ENCODE results near the gene THRAP3.
A peak's percentile ranks its signal among the peaks of the same experiment; 100 is the strongest.

THRAP3 gene

DNA sequence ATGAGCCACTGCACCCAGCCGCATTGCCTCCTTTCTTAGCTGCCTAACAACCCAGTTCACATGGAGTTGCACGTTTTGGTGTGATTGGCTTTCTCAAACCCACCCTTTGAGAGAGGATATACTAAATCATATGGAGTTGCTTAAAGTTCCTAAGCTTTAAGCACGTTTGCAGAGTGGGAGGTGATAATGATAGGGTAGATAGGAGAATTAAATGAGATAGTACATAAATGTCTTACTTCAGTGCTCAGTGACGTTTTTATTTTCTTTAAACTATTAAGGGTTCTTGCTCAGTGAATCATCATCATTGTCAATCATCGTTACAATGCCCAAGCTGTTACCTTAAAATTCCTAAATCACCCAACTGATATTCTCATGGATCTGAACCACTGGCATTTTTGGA, 79.0 kb downstream of the THRAP3 start:
- DNase-seq: no peak

DNA sequence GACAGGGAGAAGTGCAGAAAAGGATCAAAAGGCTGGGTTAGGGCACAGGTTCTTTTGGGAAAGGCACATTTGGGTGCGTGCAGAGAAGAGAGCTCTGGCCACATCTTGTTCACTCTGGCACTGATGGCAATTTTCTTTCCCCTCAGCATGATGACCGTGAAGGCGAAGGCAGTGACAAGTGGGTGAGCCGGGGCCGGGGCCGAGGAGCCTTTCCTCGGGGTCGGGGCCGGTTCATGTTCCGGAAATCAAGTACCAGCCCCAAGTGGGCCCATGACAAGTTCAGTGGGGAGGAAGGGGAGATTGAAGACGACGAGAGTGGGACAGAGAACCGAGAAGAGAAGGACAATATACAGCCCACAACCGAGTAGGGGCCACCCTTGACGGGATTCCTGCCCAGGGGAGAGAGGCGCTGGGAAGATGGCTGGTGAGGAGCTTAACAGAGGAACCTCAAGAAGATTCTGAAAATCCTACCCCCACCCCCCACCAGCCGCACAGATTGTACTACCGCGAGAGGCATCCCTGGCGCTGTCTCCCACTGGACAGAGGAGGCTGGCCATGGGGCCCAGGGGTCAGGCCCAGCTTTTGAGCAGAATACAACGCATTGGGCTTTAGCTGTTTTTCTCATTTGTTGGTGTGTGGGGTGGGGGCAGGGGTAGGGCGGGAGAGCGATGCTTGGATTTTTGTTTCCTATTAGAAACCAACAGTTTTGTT, 79.6 kb downstream of the THRAP3 start:
- DNase-seq: no peak

DNA sequence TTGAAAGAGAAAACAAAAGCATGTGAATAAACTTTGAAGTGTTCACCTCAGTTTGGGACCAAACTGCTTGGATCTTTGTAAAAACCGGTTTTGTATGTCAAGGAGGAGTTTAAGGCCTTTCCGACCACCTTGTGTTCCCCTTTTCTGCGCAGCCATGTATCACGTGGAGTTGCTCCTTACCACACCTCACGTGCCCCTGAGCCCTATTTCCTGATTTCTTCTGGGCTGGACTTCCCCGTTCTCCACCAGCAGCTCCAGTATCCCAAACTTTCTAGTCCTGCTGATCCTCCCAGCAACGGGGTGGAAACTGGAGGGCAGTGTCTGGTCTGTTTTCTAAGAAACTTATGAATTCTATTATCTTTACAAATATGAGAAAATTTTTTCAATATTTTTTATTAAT, 80.3 kb downstream of the THRAP3 start:
- DNase-seq: no peak

DNA sequence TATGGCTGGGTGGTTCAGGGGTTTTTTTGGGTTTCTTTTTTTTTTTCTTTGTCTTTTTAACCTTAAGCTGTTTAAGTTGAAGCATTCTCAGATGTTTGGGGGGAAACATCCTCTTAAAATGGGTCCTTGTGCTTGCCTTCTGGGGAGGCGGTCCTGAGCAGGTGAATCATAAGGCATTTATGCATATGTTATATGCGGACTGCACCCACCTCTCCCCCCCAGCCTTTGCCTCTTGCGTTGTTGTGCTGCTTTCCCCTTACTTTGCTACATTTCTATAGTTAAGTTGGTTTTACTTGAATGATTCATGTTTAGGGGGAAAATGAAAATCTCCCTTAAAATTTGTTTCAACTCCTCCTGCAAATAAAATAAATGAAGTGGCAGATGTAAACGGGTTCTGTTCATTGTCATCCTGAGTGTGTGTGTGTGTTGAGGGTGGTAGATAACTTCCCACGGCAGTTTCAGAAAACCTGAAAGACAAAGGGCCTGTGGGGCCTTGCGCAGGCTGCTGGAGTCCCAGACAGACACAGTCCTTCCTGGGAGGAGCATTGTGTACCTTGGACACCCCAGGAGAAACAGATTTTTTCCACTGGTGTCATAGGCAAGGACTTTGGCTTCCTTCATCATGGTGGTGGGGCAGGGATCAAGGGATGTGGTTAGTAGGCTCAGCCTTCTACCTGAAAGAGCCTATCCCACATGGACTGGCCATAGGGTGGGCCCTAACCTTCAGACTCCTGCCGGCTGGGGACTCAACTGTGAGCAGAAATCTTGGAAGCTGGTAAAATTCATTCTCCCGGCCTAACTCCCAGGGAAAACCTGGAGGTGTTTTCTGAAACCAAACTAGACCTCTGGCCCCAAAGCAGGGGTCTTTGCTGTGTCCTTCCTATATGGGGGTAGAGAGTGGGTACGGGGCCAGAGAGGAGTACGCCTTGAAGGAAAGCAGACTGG, 81.0 kb downstream of the THRAP3 start:
- no peak for DNase-seq

DNA sequence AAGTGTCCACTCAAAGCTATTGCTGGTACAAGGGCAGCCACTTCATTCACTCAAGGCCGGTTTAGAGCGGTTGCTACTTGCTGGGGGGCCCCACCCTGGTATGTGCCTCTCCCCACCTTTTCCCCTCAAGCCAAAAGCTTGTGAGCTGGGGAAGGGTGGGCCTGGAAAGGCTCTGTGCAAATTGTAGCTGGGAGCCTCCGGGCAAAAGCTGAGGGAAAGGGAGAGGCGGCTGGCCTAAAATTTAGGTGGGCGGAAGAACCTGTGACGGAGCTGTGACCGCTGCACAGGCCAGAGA, 81.6 kb downstream of the THRAP3 start:
- DNase-seq: no peak

DNA sequence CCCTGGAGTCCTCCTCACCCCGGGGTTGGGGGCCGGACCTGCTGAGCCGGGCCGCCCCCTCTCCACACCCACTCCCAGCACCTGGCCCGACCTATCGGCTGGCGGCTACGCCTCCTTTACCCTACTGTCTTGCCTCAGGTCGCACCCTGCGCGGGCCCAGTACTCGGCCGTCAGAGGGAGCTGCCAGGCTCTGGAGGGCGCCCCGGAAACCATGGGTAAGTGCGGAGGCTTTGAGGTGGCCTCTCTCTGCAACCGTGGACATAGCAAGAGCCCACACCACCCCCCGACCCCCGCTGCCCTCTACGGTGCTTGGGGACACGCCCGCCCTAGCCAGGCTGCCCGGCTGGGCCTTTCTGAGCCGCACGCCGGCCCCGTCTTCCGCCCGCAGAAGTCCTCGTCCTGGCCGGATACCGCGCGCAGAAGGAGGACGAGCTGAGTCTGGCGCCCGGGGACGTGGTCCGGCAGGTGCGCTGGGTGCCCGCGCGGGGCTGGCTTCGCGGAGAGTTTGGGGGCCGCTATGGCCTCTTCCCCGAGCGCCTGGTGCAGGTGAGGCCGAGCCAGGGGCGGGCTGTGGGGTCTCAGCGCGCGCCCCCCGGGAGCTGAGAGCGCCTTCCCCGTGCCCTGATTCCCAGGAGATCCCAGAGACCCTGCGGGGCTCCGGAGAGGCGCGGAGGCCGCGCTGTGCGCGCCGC, 82.1 kb downstream of the THRAP3 start, which contains the start of gene SH3D21:
SH3D21 (plus strand) TSS at position 159 of the 692 bp plus-strand sequence; CDS start at position 212, 53 bp downstream.
- no peak for DNase-seq

DNA sequence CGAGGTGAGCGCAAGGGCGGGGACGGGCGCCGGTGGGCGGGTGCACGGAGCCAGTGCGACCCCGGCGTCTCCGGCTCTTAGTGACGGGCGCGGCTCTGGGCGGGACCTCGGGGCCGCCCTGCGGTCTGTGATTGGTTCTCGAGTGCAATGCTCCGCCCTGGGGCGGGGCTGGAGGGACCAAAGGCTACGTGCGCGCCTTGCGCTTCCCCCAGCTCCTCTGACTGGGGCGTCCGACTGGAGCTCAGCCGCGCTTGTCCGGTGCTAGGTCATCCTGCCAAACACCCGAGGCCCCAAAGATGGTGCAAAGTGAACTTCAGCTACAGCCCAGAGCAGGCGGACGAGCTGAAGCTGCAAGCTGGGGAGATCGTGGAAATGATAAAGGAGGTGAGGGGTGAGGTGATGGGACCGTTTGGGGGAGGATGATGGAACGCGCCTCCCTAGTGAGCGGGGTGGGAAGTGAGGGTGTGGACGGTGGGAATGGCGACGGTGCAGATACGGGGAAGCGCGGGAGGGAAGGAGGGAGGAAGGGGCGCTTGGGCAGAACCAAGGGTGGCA, 82.7 kb downstream of the THRAP3 start:
- peak; percentile 87 for DNase-seq

DNA sequence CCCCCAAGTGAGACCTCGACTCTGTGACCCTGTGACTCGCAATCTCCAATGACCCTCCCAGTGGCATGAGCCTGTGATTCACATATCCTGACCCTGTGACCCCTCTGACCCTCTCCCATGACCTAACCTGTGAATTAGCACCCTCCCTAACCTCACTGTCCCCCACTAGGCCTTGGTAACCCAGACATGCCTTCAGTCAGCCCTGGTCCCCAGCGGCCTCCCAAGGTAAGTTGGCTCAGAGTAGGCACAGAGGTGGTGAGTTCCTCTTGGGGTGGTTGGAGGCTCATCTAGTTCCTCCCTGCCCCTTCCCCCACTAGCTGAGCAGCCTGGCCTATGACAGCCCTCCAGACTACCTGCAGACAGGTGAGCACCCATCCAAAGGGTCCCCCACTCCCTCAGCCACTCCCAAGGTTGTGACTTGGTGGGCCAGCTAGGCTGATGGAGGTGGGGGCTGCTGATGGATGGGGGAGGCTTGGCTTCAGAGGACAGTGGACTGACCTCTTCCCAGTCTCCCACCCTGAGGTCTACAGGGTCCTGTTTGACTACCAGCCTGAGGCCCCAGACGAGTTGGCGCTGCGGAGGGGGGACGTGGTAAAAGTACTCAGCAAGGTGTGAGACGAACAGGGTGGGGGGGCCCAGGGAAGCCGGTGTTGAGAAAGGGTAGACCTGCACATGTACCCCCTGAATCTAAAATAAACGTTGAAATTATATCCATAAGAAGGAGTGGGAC, 83.5 kb downstream of the THRAP3 start:
- DNase-seq: no peak

DNA sequence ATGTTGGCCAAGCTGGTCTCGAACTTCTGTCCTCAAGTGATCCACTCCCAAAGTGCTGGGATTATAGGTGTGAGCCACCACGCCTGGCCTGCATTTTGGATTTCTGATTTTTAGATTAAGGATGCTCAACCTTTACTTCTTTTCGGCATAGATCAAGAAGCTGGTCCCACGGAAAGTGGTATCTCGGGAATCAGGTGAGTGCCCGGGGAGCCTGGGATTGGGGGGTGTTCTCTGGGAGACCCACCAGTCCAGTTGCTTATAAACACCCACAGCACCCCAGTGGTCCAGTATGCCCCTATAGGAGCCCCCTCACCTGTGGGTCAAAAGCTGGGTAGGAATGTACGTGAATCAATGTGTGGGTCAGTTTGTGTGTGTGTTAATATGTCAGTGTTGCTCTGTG, 85.2 kb downstream of the THRAP3 start:
- DNase-seq: no peak

DNA sequence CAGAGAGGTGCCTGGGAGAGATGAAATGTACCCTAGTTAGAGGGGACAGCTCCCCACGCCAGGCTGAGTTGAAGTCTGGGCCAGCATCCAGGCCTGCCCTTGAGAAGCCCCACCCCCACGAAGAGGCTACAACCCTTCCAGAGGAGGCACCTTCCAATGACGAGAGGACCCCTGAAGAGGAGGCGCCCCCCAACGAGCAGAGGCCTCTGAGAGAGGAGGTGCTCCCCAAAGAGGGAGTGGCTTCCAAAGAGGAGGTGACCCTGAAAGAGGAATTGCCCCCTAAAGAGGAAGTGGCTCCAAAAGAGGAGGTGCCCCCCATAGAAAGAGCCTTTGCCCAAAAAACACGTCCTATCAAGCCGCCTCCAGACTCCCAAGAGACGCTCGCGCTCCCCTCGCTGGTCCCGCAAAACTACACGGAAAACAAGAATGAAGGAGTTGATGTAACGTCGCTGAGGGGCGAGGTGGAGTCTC, 96.1 kb downstream of the THRAP3 start:
- DNase-seq: no peak

DNA sequence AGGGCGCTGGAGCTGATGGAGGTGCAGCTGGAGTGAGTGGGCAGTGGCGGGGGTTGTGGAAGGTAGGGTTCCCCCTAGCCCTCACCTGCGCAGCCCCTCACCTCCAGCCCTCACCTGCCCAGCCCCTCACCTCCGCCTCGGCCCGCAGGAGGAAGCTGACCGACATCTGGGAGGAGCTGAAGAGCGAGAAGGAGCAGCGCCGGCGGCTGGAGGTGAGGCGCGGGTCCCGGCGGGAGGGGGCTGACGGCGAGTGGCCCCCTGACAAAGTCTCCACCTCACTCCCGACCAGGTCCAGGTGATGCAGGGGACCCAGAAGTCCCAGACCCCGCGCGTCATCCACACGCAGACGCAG, 96.5 kb downstream of the THRAP3 start:
- DNase-seq: no peak

DNA sequence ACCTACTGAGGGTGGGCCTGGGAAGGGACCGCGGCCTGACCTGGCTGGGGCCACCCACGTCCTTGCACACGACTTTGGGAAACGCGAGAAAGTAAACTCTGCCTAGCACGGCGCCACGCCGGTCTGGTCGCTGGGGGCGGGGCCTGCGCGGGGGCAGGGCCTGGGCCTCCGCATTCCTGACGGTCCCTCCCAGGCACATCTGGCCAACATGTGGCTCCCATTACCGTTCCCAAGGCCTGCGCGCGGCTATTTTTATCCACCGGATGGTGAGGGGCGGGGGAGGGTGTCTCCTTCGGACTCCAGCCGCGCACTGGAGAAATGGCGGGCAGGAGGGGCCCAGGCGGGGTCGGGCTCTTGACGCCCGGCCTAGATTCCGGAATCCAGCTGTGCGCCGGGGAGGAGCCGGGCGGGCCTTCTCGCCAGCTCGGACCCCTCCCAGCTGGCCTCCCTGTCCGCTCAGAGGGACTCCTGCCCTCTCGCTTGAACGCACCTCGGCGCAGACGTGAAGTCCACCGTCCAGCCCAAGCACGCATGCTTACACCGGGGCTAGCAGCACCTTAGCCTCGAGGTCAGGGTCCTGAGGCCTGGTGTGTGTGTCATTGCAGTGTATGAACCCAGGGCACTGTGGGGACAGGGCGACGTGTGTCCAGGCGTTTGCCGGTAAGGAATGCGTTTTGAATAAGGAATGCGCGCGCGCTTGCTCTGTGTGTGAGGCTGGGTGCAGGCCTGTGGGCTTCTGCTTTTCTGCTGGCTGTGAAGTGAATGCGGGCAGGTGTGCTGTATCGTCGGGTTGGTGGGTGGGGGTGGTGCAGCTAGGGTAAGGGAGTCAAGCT, 97.1 kb downstream of the THRAP3 start:
- no peak for DNase-seq

DNA sequence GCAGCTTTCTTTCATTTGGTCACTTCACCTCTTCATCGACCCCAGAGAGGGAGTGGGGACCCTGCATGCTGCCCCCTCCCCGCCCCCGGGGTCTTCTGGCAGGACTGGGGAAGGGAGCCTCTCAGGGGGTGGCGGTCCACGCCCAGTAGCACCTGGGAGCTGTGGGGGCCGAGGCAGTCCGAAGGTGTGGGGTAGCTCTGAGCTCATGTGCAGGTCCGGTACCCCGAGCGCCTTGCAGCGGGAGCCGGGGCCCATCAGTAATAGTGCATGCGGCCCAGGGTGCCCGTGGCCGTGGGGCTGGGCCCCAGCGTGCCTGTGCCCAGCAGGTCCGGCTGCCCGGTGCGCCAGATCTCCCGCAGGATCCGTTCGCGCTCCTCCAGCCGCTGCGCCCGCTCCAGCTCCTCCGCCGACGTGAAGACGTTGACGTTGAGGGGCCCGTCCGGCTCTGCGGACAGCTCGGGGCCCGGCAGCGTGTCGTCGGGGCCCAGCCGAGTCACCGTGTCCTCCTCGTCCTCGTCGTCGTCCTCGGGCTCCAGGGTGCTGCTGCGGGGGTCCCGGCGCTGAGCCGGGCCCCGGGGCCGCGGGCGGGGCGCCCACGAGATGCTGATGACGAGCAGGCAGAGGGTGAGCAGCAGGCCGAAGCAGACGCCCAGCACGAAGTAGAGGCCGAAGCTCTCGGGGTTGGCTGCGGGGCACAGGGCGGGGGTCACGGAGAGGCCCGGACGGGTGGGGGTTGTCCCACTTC, 98.0 kb downstream of the THRAP3 start:
- no peak for DNase-seq

DNA sequence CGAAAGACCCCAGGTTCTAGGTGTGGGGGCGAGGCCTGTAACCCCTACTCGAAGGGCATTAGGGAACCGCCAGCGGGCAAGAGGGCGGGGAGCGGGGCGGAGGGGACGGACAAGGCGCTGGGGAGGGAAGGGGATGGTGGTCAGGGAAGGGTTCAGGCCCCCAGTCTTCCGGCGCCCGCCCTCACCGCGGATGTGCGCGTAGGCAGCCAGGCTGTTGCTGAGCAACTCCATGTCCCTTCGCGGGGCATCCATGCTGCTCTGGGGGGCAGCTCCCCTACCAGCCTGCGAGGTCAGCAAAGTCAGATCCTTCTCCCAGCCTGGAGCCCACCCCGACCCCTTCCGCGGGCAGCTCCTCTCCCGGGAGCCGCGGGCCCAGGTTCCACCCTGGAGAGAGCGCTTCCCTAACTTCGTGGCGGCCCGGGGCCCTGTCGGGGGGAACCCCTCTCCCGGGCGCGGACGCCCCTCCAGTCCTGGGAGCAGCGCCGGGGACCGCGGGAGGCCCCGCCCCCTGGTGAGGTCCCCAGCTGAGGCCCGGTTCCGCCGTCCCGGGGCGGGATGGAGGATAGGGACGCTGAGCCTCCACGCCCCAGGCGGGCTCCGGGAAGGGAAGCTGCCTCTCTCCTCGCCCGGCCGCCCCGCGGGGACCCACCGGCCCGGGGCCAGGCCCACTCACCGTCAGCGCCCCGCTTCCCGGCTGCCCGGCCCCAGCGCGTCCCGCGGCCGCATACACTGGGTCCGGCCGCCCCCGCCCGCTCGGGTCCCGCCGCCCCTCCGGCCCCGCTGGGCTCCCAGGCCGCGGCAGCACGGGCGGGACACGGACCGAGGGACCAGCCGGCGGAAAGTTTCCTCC, 98.8 kb downstream of the THRAP3 start:
- DNase-seq: no peak

DNA sequence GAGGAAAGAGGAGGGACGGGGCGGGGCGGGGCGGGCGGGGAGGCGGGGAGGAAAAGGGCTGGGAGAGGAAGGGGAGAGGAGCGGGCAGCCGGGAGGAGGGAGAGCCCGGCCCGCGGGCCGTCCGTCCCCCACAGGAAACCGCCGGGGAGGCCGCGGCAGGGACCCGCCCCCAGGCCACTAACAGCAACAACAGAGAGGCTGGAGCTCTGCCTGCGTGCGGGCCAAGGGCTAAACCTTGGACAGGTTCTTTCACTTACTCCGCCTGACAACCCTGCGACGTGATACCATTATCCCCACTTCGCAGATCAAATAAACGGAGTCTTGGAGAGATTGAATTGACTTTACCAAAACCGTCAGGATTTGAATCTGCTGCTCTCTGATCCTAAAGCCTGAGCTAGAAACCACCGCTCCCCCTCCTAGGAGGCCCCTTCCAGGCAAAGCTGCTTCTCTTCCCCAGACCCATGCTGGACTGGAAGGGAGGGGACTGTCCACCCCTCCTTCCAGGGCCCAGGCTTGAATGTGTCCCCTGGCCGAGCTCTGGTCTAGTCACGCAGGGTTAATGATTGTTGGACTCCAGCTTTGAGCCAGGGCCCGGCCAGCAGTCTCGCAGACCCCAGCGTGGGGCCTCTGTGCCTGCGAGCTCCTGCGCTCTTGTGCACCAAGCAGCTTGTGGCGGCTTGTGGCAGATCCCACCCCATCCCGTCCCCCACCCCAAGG, 99.6 kb downstream of the THRAP3 start, which contains the start of gene EVA1B:
EVA1B (minus strand) TSS at position 10 of the 717 bp plus-strand sequence. CDS start 608 bp downstream, outside the sequence.
- no peak for DNase-seq

DNA sequence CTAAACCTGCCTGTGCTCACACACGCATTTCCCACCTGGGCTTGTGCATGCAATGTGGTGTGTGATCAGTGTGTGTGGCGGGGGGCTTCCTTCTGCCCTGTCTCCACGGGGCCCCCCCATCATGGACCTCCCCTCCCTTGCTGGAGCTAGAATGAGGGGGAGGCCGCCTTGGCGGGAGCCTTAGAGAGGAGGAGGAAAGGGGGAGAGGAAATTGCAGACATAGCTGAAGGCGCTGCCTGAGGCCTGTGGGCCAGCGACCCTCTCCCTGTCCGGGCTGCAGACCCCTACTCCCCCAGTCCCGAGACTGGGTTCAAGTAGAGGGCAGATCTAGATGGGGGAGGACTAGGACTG, 100.1 kb downstream of the THRAP3 start:
- DNase-seq: no peak

DNA sequence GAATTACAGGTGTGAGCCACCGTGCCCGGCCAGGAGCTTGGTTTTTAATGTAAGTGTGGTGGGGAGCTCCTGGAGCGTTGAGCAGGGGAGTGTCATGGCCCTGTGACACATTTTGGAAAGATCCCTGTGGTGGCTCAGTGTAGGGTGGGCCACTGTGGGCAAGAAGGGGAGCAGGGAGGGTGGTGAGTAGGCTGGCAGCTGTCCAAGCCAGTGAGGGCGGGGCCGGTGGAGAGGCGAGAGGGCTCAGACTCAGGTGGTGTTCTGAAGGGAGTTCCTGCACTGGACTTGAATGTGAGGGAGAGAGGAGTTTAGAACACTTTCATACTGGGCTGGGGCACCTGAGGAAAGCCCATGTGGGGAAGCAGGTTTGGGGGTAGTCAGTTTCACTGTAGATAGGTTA, 102.3 kb downstream of the THRAP3 start:
- DNase-seq: no peak

DNA sequence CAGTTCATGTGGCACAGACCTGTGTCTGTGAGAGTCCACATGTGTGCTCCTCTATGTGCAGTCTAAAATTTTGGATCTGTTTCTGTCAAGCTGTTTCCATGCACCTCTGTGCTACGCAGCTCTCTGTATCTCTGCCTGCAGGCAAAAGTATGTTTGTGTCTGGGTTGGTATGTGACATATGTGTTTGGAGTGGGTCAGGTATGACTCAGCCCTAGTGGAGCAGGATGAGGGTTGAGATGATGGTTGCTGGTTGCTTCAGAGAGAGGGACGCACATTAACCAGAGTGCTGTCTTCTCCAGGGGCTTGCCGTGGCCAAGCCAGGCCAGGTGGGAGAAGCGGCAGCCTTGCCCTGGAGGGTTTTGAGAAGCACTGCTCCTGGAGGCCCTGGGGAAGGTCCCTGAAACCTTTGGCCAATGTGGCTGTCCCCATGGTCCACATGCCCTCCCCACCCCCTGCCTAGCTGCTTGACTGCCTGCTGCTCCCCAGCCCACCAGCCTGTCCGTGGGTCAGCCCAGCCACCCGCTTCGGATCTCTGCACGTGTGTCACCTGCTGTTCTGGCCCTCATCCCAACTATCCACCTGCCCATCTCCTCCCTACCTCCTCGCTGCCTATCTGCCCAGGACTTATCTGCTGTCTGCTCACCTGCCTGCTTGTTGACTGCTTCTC, 103.3 kb downstream of the THRAP3 start:
- DNase-seq: no peak

DNA sequence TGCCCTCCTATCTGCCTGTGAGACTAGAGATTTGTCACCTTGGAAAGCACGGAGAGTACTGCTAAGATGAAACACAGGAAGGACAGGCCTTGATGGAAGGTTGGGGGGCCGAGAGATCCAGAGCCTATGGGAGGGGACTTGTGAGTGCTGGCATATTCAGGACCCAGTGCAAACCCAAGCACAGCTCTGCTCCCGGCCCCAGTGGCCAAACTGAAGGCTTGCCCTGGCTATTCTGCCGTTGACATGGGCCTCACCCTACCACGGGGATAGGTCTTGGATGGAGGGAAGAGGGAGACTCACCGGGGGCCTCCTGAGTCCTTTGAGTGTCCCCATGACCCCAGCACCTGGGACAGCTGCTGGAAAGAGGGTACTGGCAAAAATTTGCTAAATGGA, 103.8 kb downstream of the THRAP3 start:
- DNase-seq: no peak

All from NCI-H446 treated with DMSO at 0.1 percent for 48 hours (cell line).